Stimulated activated CD4-positive, alpha-beta T cell treated with anti-CD3 and anti-CD28 coated beads, Interleukin-4, amount 100 ng/mL, for 4 hours (primary cell): ENCODE data around the gene IDH3A.

Experiments
- DNase-seq, 2 experiments: peaks; one replicate each; pipeline ENCODE4 v3.0.0-alpha.2; 2020

Gene IDH3A

DNA sequence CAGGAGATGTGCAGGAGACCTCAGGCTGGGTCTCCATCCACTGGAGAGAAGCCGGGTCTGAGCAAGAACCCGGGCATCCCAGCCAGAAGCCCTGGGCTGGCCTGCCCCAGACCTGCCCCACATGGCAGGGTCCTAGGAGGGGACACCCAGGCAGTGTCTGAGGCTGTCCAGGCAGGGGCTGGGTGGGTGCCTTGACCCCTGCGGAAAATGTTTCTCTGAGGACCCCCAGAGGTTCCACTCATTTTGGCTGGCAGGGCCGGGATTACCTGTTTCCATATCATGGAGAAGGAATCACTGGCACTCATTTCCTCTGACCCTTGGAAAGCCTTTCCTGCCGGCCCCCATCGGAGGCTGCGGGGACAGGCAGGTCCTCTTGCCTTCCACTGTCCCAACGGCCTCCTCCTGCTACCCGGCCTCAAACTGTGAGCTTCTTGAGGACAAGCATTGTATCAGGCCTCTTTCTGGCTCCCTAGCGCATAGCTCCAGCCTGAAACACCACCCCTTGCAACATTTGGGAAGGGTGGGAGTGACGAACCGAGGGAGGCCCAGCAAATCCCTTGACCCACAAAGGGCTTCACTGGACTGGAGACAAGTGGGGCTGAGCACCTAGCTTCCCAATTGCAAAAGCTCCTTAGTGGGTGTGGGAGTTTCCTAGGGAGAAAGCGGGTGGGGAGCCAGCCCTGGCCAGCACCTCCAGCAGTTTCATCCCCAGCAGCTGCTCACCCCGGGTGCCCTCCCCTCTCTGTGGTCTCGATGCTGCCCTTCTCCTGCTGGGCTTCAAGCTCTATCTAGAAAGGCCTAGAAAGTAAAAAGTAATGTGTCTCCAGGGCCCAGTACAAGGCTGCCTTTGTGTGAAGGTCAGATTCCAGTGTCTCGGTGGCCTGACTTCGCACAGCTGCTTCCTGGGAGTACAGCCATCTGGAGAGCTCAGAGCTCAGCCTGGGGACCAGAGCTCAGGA, 55.5 kb downstream of the IDH3A start:
- no peak for DNase-seq

DNA sequence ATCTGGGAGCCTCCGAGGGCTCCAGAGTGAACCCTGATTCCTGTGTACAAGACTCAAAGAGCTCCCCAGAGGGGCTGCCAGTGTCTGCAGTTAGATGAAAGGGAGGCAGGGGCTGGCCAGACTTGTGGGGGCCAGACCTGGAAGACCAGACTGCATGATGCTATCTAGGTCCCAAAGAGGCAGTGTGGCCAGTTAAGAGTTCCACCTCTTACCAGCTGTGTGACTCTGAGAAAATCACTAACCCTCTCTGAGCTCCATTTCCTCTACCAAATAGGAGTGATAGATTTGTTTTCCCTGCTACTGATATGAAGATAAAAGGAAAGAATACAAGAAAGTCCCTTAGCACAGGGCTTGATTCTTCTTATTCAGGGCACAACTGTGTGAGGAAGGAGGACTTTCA, 56.2 kb downstream of the IDH3A start:
- DNase-seq: no peak

DNA sequence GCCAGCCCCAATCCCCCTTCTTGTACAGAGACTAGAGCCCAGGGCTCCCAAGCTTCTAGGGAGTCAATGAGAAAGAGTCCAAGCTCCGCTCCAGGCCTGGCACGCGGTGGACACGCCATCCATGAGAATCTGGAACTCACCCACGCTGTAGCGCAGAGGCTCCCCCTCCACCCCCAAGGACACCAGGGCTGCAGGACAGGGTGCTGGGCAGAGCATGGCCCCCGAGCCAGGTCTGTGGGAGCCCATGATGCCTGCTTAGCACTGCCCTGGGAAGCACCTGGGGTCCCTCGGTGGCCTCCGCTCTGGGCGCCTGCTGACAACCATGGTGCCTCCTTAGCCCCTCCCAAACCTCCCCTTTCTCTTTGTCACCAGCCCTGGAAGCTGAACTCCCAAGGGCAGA, 56.7 kb downstream of the IDH3A start:
- DNase-seq: no peak

DNA sequence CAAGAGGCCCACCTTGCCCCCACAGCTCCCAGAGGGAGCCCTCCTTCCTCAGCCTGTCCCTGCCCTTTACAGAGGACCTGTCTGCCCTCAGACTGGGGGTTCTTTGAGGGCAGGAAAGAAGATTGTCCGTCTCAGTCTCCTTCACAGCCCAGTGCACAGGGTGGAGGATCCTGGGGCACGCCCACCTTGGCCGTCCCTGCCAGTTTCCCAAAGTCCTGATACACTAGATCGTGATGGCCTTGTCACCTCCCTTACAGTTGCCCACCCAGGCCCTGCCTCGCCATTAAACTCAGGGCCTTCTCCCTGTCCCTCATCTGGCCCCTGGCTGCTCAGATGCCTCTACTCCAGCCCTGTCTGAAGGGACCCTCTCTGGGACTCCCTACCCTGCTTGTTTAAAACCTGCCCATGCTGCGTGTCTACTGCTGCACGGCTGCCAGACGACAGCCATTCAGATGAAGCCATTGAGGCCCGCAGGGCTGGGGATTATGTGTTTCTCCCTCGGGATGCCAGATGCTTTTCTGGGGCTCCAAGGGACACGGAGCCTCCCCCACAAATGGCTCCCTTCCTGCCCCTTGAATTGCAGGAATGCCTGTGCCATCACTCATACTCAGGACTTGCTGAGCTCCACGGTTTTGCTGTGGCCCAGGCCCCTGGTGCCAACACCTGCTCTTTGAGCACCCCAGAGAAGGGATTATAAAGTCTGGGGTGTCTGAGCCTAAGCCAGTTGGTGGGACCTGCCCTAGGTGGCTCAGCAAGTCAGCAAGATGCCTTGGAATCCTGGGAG, 57.4 kb downstream of the IDH3A start:
- DNase-seq: no peak

DNA sequence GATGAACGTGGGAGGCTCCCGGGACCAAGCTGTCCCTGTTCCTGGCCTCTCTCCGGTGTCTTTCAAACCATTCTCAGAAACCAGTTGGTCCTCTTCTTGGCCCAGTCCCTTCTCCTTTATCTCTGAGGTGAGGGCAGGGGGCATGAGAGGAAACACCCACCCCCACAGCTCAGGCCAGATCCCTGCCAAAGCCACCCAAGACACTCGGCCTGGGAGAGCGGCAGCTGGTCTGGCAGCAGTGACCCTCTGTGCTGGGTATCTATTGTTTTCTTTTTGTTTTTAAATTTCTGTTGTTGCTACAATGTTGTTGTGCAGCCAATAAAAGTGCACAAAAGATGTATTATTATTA, 57.9 kb downstream of the IDH3A start:
- no peak for DNase-seq

DNA sequence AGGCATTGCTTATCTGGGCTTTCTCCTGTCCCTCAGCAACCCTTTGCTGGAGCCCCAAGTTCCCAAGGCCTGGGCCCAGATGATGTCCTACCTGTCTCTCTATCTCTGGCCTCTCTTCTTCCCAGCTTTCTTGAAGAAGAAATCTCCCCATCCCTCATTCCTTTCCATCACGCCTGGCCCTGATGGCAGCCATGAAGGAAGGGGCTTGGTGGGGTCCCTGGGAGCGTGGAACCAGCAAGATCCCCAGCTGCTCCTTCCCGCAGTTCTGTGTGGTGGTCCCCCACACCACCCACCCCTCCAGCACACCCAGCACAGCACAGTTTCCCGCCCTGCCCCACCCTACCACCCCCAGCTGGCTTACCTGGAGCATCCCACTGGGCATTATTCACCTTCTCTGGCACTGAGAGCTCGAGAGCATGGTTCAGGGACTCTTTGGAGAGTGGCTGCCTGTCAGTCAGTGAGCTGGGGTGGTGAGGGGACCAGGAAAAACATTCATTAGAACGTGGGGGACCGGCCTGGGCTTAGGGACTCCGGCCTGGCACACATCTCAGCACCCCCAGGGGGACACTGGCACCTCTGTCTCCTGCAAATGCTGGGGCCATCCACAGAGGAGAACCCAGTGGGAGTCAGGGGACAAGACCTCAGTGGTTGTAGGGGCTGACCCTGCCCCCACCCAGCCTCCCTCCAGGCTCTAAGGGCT, 58.6 kb downstream of the IDH3A start:
- no peak for DNase-seq

DNA sequence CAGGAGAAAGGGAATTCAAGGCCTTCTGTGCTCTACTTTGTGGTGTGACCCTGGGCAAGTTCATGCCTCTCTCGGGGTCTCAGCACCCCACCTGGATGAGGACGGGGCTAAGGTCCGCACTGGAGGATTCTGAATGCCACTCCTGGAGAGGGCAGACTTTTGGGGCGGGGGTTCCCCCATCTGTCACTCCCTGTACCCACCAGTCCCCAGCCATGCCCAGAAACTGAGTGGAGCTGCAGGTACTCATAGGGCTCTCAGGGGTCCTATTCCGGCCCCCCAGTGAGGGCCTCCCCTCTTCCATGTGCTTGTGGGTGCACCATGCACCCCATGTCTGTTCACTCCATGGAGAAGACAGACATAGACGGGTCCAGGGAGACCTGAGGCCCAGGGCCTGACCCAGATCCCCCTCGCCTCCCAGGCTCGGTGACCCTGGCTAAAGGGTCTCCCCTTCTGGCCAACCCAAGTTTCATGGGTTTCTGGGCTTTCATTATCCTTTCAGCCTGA, 59.2 kb downstream of the IDH3A start:
- no peak for DNase-seq

DNA sequence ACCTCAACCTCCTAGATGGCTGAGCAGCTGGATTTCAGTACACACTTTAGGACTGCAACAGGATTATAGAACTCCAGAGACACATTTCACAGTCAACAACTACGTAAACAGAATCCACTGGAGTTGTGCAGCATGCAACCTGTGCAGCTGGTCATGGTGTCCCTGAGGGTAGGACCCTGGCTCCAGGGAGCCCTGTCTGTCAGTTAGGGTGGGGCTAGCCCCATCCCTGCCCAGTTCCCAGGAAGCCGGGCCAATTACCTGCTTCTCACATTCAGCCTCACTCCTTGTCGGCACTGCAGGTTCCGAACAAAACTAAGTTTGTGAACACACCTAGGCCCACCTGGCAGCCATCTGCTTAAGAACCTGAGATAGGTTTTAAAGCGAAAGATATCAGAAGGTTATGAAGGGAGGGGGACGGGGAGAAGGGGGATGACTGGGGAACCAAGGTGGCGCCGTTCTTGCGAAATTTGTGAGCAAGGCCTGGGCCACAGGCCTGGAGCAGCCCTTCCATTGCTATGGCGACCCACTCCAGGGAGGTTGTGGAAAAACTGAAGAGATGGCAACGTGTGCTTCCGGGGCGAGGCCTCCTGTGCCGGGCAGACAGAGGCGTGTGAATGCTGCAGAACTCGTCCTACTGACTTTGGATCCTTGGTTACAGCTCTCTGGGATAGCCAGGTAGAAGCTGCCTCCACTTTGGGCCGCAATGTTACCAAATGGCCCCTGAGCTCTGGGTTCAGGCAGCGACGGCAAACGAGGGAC, 59.9 kb downstream of the IDH3A start:
- no peak for DNase-seq

DNA sequence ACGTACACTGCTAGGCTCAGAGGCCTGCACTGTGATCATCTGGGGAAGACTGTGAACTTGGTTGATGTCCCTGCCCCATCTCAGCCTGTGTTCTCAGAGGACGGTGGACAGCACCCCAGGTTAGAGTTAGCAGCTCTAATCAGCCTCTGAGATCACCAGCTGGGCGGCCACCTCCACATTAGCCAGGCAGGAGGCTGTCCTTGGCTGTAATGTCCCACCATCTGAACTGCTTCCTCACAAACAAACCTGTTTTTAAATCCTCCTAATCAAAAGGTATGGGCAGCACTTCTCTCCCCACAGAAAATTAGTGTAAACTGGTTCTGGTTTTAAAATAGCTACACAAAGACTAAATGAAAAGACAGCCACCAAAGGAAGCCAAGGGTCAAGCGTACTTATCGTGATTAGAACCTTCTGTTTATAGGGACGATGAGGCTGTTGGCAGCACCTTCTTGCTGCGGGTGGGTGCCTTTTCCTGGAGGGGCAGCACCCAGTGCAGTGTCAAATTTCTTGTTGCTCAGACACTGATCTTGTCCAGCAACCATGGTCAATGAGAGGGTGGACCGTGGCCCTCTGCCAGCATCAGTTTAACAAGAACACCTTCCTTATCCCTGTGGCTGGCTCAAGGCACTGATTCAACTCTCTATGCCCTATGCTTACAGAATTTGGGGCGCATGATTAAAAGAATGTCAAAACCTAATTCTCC, 60.6 kb downstream of the IDH3A start:
- no peak for DNase-seq

DNA sequence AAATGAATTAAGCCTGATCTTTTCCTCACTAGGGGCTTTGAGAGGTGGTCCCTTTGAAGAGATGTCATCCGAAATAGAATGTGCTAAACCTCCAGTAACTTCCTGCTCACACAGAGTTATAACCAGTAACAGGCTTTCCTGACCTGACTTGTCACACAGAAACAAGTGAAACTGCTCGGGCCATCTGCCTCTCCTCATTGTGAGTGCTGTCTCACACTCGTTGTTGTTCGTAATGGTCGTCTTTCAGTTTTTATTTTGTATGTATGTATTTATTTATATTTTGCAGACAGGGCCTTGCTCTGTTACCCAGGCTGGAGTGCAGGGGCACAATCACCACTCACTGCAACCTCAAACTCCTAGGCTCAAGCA, 61.2 kb downstream of the IDH3A start:
- no peak for DNase-seq

DNA sequence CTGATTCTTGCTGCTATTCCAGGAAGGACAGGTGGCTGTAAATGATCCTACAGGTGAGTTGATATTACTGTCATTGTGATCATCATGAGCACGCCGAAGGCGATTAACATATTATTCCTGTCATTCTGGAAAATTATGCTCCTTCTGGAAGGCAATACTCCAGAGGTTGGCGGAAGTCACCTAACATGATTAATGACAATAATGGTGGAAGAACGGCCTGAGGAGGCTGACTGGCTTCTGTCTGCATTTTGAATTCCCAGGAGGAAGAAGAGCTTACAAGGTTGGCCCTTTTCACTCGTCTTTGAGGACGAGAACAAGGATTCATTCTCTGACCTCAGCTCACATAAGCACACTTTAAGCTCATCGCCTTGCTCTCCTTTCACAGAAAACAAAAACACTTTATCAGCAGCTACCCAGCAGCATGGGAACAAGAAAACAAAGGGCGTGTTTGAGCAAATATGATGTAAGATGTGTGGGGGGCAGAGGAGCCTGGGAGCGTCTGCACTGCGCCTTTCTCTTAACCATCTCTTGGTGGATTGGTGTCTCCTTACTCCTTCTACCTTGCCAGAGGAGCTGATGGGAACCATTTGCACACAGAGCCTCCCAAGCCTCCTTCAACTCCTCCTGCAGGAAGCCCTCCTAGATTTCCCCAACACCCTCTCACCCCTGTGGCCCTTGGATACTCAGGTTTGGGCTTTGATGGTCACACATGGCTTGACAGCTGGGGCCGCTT, 62.2 kb downstream of the IDH3A start:
- no peak for DNase-seq

DNA sequence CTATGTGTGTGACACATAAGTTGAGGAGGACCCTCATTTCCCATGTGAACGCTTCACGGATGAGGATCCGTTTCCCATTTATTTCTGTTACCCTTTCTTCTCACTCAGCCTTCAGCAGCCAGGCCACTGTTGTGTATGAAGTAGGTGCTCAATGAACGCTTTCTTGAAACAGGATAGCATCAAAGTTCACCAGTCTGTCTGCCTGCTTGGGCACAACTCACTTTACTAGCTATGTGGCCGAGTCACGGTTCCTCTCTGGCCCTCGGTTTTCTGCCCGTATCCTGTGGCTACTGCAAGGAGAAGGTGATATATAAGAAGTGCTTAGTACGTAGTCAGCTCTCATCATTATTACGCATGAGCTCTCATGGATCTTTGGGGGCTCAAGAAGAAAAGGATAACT, 62.8 kb downstream of the IDH3A start:
- no peak for DNase-seq

DNA sequence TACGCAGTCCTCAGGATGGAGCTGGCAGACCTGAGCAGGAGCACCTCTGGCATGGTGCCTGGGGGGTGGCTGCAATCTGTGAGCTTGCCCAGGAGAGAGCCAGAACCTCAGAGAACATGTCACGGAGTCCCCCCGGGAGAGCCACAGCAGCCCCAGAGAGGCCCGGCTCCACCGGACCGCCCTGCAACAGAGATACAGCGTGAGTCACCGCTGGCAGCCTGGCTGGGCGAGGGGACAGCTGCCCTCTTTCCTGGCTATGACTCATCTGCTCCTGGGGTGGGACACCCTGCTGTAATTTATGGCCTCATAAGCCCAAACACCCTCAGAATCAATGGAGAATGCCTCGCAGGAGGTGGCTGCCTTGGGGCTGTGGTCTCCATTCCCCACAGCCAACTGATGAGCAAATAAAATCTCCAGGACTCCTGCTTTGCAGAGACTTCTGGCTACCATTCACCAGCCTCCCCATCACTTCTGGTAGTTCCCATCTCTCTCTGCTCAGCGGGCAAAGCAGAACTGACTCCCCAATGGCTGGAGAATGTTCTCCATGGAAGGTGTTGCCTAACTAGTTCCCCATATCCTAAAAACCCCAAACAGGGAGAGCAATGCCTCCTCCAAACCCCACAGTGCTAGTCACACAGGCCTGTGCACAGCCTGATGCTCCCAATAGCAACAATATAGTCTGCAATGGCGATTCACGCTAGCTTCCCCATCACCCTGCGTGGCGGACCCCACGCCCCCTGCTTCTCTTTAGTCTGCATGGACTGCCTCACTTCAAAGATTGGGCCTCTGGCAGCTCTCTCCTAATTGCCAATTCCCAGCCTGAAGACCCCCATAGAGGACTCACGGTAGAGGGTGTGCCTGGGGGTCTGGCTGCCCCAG, 63.6 kb downstream of the IDH3A start:
- DNase-seq: no peak

DNA sequence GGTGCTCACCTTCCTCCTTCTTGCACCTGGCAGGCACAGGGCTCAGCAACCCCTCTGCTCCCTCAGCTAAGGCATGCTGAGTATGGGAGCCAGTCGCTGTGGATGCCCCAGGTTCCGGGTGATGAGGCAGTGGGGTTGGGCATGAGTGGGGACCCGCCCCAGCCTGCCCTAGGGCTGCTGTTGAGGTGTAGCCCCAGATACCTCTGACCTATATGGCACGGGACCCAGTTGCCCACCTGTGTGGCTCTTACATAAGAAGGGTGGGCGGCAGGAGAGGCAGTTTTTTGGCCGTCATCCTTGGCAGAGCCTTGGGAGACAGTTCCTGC, 64.2 kb downstream of the IDH3A start:
- DNase-seq: no peak

DNA sequence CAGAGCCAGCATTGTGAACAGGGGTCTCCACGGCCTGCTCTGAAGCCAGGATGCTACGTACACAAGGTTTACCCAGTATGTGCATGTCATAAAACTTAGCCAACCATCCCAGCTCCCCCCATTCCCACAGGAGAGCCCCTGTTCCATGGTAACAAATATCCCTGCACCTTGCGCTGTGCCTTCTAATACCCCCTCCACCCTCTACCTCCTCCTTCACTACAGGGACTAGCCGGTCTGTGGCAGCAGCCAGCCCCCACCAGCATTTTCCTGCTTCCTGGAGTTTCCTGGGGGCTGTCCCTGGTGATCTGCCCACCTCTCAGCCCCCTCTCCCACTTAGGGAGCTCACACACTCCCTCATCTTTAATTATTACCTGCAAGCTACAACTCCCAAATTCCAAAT, 64.8 kb downstream of the IDH3A start:
- DNase-seq: no peak

DNA sequence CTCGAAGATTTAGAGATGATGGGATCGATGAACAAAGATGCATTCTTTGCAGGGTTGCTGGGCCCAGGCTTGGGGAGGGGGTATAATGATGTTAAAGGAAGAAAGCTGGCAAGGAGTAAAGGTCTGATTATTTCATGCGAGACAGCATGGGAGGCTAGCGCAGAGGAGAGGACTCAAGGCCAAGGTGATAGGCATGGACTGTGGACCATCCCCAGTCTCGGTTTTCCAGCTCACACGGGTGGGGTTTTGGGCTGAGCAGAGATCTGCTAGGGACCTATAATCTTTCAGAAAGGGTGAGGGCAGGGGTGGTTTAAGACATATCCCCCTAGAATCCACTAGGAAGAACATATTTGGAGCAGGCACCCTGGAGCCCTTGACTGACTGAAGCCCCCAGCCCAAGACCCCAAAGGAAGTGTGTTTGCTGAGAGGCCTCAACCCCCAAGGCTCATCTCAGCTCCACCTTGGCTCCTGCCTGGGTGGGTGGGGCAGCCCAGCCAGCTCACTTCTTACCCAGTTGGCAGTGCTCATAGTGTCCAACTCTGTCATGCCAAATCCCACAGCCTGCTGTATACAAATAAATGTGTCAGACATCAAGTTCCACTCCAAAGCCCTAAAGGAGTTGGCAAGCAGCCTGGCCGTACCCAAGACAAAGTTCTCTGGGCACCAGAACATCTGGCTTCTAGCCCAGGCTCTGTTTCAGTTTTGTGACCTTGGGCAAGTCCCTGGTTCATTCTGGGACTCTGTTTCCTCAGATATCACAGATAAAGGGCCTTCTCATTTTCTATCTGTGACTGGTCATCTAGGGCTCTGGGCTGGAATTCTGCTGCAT, 67.3 kb downstream of the IDH3A start:
- DNase-seq: no peak

DNA sequence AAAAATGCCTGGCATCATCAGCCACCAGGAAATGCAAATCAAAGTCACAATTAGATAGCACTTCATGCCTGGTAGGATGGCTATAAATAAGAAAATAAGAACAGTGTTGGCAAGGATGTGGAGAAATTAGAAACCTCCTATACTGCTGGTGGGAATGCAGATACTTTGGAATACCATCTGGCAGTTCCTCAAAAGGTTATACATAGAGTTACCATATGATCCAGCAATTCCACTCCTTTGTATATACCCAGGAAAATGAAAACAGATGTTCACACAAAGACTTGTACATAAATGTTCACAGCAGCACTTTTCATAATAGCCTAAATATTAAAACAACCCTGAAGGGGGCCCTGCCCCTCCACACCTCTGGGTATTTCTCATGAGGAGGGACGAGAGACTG, 71.6 kb downstream of the IDH3A start:
- DNase-seq: no peak
